Measurements from ENCODE around the gene HIGD1A.

HIGD1A gene

DNA sequence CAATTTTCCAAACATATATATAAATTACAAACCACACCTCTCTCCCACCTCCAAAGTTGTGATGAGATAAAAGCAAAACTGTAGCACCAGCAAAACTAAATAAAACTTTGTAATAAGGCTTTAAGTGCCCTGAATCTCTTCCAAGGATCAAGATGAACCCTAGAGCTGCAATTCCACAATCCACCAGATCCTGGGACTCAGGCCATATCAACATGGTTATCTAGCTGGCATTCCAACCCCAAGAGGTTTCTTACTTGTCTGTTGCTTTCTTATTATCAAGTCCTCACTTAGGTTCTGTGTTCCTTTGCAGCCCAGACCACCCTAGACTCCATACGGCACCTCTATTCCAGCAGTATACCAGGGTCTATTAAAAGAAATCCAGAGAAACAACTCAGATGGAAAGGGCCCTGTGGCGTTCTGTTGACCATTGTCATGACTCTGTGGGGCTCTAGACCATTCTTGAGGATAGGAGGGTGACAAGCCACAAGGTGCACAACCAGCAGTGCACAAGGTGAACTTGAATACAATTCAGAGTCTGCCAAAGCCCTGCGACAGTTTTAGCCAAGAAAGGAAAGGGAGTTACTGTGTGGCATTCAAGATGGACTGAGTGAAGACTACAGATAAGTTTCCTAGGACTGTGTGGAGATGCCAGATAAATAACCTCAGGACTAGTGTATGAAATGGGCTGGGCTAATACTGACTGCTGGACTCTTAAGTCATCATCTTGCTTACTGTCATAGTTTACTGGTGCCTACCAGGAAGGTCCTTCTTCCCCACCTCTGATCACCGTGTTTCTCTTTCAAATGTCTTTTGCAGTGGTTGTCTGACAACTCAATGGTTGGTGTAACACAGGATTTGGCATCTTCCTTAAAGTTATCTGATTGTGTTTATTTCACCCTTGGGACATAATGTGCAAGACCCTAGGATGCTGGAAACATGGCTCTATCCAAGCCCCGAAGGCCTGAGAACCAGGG lies 32.1 kb upstream of the HIGD1A start:
- TF ChIP-seq TCF4 (CRISPR knock-in tag; IDR thresholded peaks at IDR 0.05; ENCODE audit: borderline replicate concordance), result no peak
- TF ChIP-seq ZNF565 (CRISPR knock-in tag; conservative IDR thresholded peaks at IDR 0.05; ENCODE audit: low read depth), result no peak
- TF ChIP-seq ISL1 (CRISPR knock-in tag; IDR thresholded peaks at IDR 0.05), result no peak
- no peak for TF ChIP-seq TSHZ2 (CRISPR knock-in tag; IDR thresholded peaks at IDR 0.05)
- TF ChIP-seq BACH2 (CRISPR knock-in tag; IDR thresholded peaks at IDR 0.05; ENCODE audit: borderline replicate concordance), result no peak
- no peak for TF ChIP-seq ARNTL (CRISPR knock-in tag; IDR thresholded peaks at IDR 0.05; ENCODE audit: borderline replicate concordance, low read depth)
- no peak for TF ChIP-seq RARB (CRISPR knock-in tag; IDR thresholded peaks at IDR 0.05)
- no peak for TF ChIP-seq CSDC2 (CRISPR knock-in tag; IDR thresholded peaks at IDR 0.05)
- TF ChIP-seq ZFP3 (CRISPR knock-in tag; IDR thresholded peaks at IDR 0.05), result no peak
- TF ChIP-seq, protein P1, sequence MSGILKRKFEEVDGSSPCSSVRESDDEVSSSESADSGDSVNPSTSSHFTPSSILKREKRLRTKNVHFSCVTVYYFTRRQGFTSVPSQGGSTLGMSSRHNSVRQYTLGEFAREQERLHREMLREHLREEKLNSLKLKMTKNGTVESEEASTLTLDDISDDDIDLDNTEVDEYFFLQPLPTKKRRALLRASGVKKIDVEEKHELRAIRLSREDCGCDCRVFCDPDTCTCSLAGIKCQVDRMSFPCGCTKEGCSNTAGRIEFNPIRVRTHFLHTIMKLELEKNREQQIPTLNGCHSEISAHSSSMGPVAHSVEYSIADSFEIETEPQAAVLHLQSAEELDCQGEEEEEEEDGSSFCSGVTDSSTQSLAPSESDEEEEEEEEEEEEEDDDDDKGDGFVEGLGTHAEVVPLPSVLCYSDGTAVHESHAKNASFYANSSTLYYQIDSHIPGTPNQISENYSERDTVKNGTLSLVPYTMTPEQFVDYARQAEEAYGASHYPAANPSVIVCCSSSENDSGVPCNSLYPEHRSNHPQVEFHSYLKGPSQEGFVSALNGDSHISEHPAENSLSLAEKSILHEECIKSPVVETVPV (CRISPR knock-in tag; IDR thresholded peaks at IDR 0.05), result no peak
- TF ChIP-seq, protein P2, sequence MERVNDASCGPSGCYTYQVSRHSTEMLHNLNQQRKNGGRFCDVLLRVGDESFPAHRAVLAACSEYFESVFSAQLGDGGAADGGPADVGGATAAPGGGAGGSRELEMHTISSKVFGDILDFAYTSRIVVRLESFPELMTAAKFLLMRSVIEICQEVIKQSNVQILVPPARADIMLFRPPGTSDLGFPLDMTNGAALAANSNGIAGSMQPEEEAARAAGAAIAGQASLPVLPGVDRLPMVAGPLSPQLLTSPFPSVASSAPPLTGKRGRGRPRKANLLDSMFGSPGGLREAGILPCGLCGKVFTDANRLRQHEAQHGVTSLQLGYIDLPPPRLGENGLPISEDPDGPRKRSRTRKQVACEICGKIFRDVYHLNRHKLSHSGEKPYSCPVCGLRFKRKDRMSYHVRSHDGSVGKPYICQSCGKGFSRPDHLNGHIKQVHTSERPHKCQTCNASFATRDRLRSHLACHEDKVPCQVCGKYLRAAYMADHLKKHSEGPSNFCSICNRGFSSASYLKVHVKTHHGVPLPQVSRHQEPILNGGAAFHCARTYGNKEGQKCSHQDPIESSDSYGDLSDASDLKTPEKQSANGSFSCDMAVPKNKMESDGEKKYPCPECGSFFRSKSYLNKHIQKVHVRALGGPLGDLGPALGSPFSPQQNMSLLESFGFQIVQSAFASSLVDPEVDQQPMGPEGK (CRISPR knock-in tag; IDR thresholded peaks at IDR 0.05; ENCODE audit: borderline replicate concordance), result no peak
- no peak for TF ChIP-seq SNAI2 (CRISPR knock-in tag; IDR thresholded peaks at IDR 0.05)
- TF ChIP-seq ZNF8 (CRISPR knock-in tag; IDR thresholded peaks at IDR 0.05), result no peak
- TF ChIP-seq ZFP30 (CRISPR knock-in tag; IDR thresholded peaks at IDR 0.05), result no peak
- no peak for TF ChIP-seq OSR1 (CRISPR knock-in tag; IDR thresholded peaks at IDR 0.05)

GRCh38 chr3:42831321-42831713 lies 27.0 kb upstream of the HIGD1A start:
- peak; percentile 92 for ATAC-seq
- no peak for TF ChIP-seq TSHZ2 (CRISPR knock-in tag; IDR thresholded peaks at IDR 0.05)
- TF ChIP-seq TCF4 (CRISPR knock-in tag; IDR thresholded peaks at IDR 0.05; ENCODE audit: borderline replicate concordance), result no peak
- no peak for TF ChIP-seq POU6F1 (CRISPR knock-in tag; IDR thresholded peaks at IDR 0.05; ENCODE audit: borderline replicate concordance, low read depth)
- no peak for TF ChIP-seq ARNTL (CRISPR knock-in tag; IDR thresholded peaks at IDR 0.05; ENCODE audit: borderline replicate concordance, low read depth)
- no peak for TF ChIP-seq SNAI2 (CRISPR knock-in tag; IDR thresholded peaks at IDR 0.05)
- no peak for TF ChIP-seq ISL1 (CRISPR knock-in tag; IDR thresholded peaks at IDR 0.05)
- no peak for TF ChIP-seq BACH2 (CRISPR knock-in tag; IDR thresholded peaks at IDR 0.05; ENCODE audit: borderline replicate concordance)
- no peak for TF ChIP-seq CREB5 (CRISPR knock-in tag; IDR thresholded peaks at IDR 0.05; ENCODE audit: low read depth)
- no peak for TF ChIP-seq OSR1 (CRISPR knock-in tag; IDR thresholded peaks at IDR 0.05)
- no peak for TF ChIP-seq GLIS3 (CRISPR knock-in tag; IDR thresholded peaks at IDR 0.05)
- TF ChIP-seq CSDC2 (CRISPR knock-in tag; IDR thresholded peaks at IDR 0.05), result no peak
- TF ChIP-seq, protein P1 (CRISPR knock-in tag; IDR thresholded peaks at IDR 0.05), result no peak
- TF ChIP-seq, protein P2 (CRISPR knock-in tag; IDR thresholded peaks at IDR 0.05; ENCODE audit: borderline replicate concordance), result no peak
- no peak for TF ChIP-seq ZFP3 (CRISPR knock-in tag; IDR thresholded peaks at IDR 0.05)
- no peak for TF ChIP-seq RARB (CRISPR knock-in tag; IDR thresholded peaks at IDR 0.05)
- no peak for TF ChIP-seq TOX (CRISPR knock-in tag; IDR thresholded peaks at IDR 0.05; ENCODE audit: borderline replicate concordance)

More for the DNA sequence above, 32.1 kb upstream of the HIGD1A start:
- ATAC-seq, result no peak
